Vagina (tissue), 2 donors: ENCODE data around the gene KCNE1. TPM values are rescaled to one million over a fixed set of nuclear protein-coding genes. Genes with fewer than 3 reads are reported as not detected.

Experiments
- DNase-seq, 2 donors: peaks; one replicate each; pipeline ENCODE4 v3.0.0-alpha.2; 2017; ENCODE audit errors: extremely low spot score in 2 of 2
- H3K27ac ChIP-seq: fragments of 200-600 bp; sonication (generic); one replicate; pipeline ENCODE4 v1.5.1; 2019
- H3K27me3 ChIP-seq: fragments of 200-600 bp; sonication (generic); one replicate; pipeline ENCODE4 v1.5.1; 2019
- H3K36me3 ChIP-seq, 2 donors: fragments of 200-600 bp; sonication (generic); one replicate each; pipeline ENCODE4 v1.5.1; 2017 to 2019
- H3K4me1 ChIP-seq: fragments of 200-600 bp; sonication (generic); one replicate; pipeline ENCODE4 v1.5.1; 2019
- H3K4me3 ChIP-seq, 2 donors: fragments of 200-600 bp; sonication (generic); 1 replicate in 1 of 2; 2 replicates in 1 of 2; pipeline ENCODE4 v1.5.1; 2016 to 2019
- H3K9me3 ChIP-seq: fragments of 200-600 bp; sonication (generic); one replicate; pipeline ENCODE4 v1.5.1; 2019
- CTCF ChIP-seq, 3 experiments: fragments of 450-650 bp in 2 of 3; fragments of 200-600 bp in 1 of 3; sonication (generic) in 1 of 3; IDR thresholded peaks; one replicate each; pipeline ENCODE4 v1.5.1; 2017 to 2019; ENCODE audit warnings: antibody characterized with exemption in 3 of 3, mild to moderate bottlenecking in 2 of 3, moderate library complexity in 2 of 3
- POLR2A ChIP-seq, 2 donors: fragments of 450-650 bp; IDR thresholded peaks; one replicate each; pipeline ENCODE4 v1.6.1; 2017; ENCODE audit warnings: antibody characterized with exemption in 2 of 2, mild to moderate bottlenecking in 2 of 2, moderate library complexity in 2 of 2
- POLR2AphosphoS5 ChIP-seq, 2 donors: sonication (generic); formaldehyde crosslinking; IDR thresholded peaks; one replicate each; pipeline ENCODE4 v1.9.0; 2017; ENCODE audit warnings: antibody characterized with exemption in 2 of 2, mild to moderate bottlenecking in 2 of 2, low read depth in 1 of 2; ENCODE audit not compliant: insufficient read depth in 1 of 2
- intact Hi-C: fragments of 100-400 bp; cut with DNase I; formaldehyde crosslinking; loops from one replicate; pipeline ENCODE4 v1.15.1; 2023
- total RNA-seq: library from RNA; depleted of rRNA; stranded (reverse); fragments of >200 nt; gene quantifications from one replicate; pipeline ENCODE4 v1.2.3, GENCODE V29; 2016

Gene KCNE1
- total RNA-seq, 1 donor from 2014 or later, result 2.2 TPM

GRCh38 chr21:34546542-34546941, 34.5 kb upstream of the KCNE1 start:
- TF ChIP-seq CTCF (IDR thresholded peaks at IDR 0.05) (no peak), POLR2A (IDR thresholded peaks at IDR 0.05) (no peak), POLR2AphosphoS5 (IDR thresholded peaks at IDR 0.05; ENCODE audit: insufficient read depth in 1 of 2, low read depth in 1 of 2) (peak in 1 of 2 donors; percentile 35)
- H3K36me3 ChIP-seq, result no peaks in the 10 kb centered on the region
- no peak overlapping the region for H3K27ac ChIP-seq
- H3K9me3 ChIP-seq, result no peaks in the 10 kb centered on the region
- no peaks in the 10 kb centered on the region for H3K27me3 ChIP-seq
- H3K4me3 ChIP-seq, result no peak overlapping the region
- no peak for DNase-seq
- intact Hi-C loops, result no loop called here
- peaks cover 10% of the 10 kb centered on the region for H3K4me1 ChIP-seq

GRCh38 chr21:34545079-34545884, 33.3 kb upstream of the KCNE1 start:
- intact Hi-C loops, result no loop called here
- Histone ChIP-seq H3K4me1 (peaks cover 10% of the 10 kb centered on the region), H3K4me3 (no peak overlapping the region), H3K9me3 (no peaks in the 10 kb centered on the region), H3K27me3 (no peaks in the 10 kb centered on the region), H3K36me3 (no peaks in the 10 kb centered on the region), H3K27ac (peak overlapping the region; percentile 46)
- TF ChIP-seq CTCF (IDR thresholded peaks at IDR 0.05) (no peak), POLR2AphosphoS5 (IDR thresholded peaks at IDR 0.05; ENCODE audit: insufficient read depth in 1 of 2, low read depth in 1 of 2) (no peak), POLR2A (IDR thresholded peaks at IDR 0.05) (no peak)
- no peak for DNase-seq

GRCh38 chr21:34544032-34544496, 32.1 kb upstream of the KCNE1 start:
- H3K27ac ChIP-seq, result no peak overlapping the region
- H3K4me3 ChIP-seq, result no peak overlapping the region
- no peaks in the 10 kb centered on the region for H3K27me3 ChIP-seq
- TF ChIP-seq CTCF (IDR thresholded peaks at IDR 0.05) (peak; percentile 27 to 38 (median 33)), POLR2AphosphoS5 (IDR thresholded peaks at IDR 0.05; ENCODE audit: insufficient read depth in 1 of 2, low read depth in 1 of 2) (no peak)
- intact Hi-C loops, result no loop called here
- no peaks in the 10 kb centered on the region for H3K36me3 ChIP-seq
- H3K9me3 ChIP-seq, result no peaks in the 10 kb centered on the region
- H3K4me1 ChIP-seq, result peaks cover 10% of the 10 kb centered on the region
- no peak for DNase-seq

- DNase-seq, result no peak
- Histone ChIP-seq H3K4me3 (no peak overlapping the region), H3K27ac (no peak overlapping the region), H3K4me1 (peaks cover 10% of the 10 kb centered on the region), H3K36me3 (no peaks in the 10 kb centered on the region), H3K9me3 (no peaks in the 10 kb centered on the region), H3K27me3 (no peaks in the 10 kb centered on the region)
- TF ChIP-seq POLR2A (IDR thresholded peaks at IDR 0.05) (no peak), CTCF (IDR thresholded peaks at IDR 0.05) (no peak), POLR2AphosphoS5 (IDR thresholded peaks at IDR 0.05; ENCODE audit: insufficient read depth in 1 of 2, low read depth in 1 of 2) (no peak)
- intact Hi-C loops, result no loop called here
These were observed 31.0 kb upstream of the KCNE1 start for GRCh38 chr21:34543017-34543416.

GRCh38 chr21:34540206-34540605, 28.2 kb upstream of the KCNE1 start:
- intact Hi-C loops, result no loop called here
- H3K4me3 ChIP-seq, result no peak overlapping the region
- no peak for DNase-seq
- H3K4me1 ChIP-seq, result peaks cover 5% of the 10 kb centered on the region
- H3K9me3 ChIP-seq, result no peaks in the 10 kb centered on the region
- no peaks in the 10 kb centered on the region for H3K27me3 ChIP-seq
- no peak for TF ChIP-seq POLR2AphosphoS5 (IDR thresholded peaks at IDR 0.05; ENCODE audit: insufficient read depth in 1 of 2, low read depth in 1 of 2)
- no peak for TF ChIP-seq POLR2A (IDR thresholded peaks at IDR 0.05)
- TF ChIP-seq CTCF (IDR thresholded peaks at IDR 0.05), result no peak
- H3K27ac ChIP-seq, result no peak overlapping the region
- no peaks in the 10 kb centered on the region for H3K36me3 ChIP-seq
